Measurements from ENCODE around the gene SP100.

DNA sequence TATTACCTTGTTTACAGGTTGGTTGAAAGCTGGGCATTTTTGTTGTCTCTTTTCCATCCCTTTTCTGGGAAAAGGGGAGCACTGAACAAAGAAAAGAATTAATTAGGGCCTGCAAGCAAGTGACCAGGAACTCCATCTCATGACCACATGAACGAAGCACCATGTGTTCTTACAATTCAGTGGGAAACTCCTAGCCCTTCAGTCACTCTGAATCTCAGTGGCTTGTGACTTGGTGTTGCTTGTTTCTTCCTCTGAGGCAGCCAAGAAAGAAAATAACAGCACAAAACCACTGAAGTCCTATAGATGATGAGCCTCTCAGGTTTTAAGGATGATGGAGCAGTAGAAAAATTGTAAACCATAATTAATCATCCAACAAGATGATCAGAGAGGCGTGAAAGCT, 167.6 kb downstream of the SP100 start:
- TF ChIP-seq POLR2AphosphoS5 (IDR thresholded peaks at IDR 0.05; ENCODE audit: low read depth, low read length) (no peak), EP300 (IDR thresholded peaks at IDR 0.05; ENCODE audit: borderline replicate concordance in 1 of 2, low read depth in 2 of 2, low read length in 2 of 2) (no peak)
- TF ChIP-seq, protein P1, sequence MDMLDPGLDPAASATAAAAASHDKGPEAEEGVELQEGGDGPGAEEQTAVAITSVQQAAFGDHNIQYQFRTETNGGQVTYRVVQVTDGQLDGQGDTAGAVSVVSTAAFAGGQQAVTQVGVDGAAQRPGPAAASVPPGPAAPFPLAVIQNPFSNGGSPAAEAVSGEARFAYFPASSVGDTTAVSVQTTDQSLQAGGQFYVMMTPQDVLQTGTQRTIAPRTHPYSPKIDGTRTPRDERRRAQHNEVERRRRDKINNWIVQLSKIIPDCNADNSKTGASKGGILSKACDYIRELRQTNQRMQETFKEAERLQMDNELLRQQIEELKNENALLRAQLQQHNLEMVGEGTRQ (IDR thresholded peaks at IDR 0.05; ENCODE audit: low read length): no peak
